CD4-positive, alpha-beta T cell treated with Interleukin-17A for 4 hours (primary cell): ENCODE measurements around the gene PTF1A.

ENCODE experiments used
- DNase-seq: peaks from one replicate; pipeline ENCODE4 v3.0.0-alpha.2; 2020; ENCODE audit warnings: mixed read lengths

PTF1A gene, protein sequence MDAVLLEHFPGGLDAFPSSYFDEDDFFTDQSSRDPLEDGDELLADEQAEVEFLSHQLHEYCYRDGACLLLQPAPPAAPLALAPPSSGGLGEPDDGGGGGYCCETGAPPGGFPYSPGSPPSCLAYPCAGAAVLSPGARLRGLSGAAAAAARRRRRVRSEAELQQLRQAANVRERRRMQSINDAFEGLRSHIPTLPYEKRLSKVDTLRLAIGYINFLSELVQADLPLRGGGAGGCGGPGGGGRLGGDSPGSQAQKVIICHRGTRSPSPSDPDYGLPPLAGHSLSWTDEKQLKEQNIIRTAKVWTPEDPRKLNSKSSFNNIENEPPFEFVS

DNA sequence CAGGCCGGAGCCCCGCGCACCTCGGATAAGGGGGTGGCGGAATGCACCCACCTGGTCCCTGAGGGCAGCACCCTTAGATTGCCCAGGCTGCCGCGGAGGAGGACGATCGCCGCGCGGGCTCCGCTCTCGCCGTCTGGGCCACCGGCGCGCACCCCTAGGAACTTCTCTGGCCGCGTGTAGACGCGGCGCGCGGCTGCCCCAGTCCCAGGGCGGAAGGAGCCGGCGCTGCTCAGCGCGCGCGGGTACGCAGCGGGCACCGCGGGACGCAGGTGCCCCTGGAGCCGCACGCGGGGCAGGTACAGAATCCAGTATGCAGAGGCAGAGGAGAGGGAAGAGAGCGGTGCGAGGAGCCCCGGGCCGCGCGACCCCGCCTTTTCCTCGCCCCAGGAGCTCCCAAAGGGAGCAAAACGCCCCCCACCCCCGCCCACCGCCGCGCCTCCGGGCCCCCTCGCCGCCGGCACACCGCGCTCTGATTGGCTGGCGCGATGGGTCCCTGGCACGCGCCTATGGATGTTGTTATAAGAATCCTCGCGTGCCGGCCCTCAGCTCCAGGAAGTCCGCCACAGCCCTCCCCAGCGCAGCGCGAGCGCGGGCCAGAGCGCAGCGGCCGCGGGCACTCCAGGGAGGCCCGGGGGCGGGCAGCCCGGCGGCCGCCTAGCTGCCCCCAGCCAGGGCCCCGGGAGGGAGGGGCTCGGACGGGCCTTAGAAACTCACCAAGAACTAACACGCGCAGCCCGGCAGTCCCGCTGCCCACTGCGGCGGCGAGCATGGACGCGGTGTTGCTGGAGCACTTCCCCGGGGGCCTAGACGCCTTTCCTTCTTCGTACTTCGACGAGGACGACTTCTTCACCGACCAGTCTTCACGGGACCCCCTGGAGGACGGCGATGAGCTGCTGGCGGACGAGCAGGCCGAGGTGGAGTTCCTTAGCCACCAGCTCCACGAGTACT lies at the start of gene PTF1A:
PTF1A (plus strand) TSS at position 549 of the 948 bp plus-strand sequence; CDS start at position 768, 219 bp downstream.
- no peak for DNase-seq

DNA sequence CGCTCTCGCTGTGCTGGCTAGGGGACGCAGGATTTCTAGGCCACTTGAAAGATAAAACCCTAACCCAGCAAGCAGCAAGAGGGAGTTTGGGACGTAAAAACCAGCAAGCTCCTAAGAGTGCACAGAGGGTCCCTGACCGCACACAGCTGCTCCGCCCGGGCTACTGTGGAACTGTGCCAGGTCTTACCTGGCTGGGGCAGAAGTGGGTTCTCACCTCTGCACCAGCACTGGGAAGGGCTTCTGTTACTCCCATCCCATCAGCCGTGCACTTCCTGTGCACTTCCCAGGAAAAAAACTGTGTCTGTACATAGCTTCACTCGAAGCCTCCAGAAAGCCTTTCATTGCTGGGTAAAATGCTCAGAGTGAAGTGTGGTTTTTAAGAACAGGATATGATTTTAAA lies 45.9 kb upstream of the PTF1A start:
- no peak for DNase-seq

DNA sequence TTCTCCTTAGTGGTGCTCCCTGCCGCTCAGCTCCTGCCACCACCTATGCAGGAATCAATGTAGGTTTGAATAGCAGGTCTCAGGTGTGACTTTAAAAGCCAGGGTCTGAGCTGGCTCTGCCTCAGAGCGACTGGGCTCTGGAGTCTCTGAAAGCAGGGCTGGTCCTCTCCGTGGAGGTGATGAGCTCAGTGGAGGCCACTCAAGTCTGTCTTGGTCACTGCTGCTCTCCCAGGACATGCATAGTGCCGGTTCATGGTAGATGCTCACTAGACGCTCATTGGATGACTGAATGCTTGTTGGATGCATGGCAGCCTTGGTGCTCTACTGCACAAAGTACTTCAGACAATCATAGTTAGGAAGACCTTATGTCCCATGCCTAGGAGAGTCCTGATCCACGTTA lies 45.1 kb upstream of the PTF1A start:
- no peak for DNase-seq

DNA sequence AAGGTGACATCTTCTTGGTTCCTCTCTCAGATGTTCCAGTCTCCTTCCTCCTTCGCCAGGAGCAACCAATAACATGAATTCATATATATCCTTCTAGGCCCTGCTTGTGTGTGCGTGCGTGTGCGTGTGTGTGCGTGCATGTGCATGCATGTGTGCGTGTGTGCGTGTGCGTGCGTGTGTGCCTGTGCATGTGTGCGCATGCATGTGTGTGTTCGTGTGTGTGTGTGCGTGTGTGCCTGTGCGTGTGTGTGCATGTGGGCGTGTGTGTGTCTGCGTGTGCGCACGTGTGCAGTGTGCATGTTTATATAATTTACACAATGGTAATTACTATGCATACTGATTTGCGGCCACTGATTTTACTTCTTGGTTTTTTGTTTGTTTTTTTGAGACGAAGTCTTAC lies 43.9 kb upstream of the PTF1A start:
- DNase-seq: no peak

DNA sequence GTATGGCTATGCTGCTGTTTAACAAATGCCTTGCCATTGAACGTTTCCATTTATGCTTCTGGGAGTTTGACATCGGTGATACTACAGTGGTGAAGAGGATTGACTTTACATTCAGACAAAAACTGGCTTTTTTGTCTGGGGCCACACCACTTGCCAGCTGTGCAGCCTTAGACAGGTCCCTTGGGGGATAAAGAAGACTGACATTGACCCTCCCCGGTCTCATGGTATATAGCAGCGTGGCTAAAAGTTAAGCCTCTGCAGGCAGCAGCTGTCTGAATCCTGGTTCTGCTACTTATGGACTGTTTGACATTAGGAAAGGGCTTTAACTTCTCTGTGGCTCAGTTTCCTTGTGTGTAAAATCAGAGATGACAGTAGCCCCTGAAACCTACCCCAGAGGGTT lies 42.0 kb upstream of the PTF1A start:
- DNase-seq: no peak

DNA sequence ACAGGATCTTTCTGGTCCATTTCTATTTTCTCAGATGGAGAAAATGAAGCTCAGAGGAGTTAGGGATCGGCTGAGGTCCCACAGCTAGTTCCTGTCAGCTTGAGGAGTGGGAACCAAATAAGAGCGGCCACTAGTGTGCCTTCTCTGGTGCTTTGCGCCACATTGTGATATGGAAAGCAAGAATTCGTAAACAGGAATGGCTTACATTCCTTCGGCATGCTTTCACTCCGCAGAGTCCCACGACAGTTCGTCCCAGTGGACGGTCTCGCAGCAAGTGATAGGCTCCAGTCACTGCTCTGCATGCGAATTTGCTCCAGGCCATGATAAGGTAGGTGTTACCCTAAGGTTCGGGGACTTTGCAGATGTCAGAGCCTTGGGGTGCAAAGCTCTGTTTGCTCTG lies 41.5 kb upstream of the PTF1A start:
- DNase-seq: no peak

DNA sequence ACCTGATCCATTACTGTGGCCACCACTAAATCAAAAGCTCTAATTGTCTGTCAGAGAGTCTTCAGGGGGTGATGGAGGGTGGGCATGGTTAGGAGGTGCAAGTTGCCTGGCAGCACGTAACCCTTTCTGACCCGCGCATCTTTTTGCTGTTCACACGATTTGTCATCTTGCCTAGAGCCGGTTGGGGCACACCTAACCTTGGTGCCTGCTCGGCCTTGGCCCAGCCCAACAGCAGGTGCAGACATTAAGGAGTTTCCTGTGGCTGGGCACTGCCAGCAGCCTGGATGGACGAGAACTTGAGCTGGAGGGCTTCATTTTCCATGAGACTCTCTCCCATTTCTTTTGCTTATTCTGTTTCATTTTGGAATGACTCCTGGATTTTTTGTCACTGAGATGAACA lies 41.0 kb upstream of the PTF1A start:
- DNase-seq: no peak

DNA sequence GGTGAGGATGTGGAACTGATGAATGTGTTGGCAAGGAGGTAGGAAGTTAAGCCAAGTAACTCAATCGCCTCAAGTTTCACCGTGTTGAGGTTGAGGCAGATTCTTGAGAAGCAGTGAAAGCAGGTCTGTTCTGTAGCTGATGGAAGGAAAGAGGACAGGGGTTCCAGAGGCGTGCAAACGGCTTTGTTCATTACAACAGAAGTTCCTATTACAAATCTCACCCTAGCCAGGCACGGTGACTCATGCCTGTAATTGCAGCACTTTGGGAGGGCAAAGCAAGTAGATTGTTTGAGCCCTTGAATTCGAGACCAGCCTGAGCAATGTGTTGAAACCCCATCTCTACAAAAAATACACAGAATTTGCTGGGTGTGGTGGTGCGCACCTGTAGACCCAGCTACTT lies 36.9 kb upstream of the PTF1A start:
- no peak for DNase-seq

DNA sequence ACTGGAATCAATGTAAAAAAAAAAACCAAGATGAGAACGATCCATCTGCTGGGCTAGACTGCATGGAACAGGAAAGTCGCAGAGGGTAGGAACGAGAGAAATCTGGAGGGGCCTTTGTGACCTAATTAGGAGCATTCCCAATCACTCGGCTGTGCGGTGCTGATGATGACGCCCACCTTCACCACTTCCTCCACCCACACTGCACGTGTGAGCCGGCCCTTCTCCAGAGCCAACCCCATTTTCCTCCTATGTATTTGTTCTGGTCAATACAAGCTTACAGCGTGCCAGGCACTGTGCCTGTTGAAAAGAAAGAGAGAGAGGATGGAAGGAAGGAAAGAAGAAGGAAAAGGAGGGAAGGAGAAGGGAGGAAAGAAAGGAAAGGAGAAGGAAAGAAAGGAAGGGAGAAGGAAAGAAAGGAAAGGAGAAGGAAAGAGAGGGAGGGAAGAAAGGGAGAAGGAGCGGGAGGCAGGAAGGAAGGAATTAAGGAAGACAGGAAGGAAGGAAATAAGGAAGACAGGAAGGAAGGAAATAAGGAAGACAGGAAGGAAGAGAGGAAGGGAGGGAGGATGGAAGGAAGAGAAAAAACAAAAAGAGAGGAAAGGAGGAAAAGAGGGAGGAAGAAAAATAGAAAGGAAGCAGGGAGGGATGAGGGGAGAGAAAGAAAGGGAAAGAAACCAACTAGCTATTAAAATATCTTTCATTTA lies 35.5 kb upstream of the PTF1A start:
- no peak for DNase-seq

DNA sequence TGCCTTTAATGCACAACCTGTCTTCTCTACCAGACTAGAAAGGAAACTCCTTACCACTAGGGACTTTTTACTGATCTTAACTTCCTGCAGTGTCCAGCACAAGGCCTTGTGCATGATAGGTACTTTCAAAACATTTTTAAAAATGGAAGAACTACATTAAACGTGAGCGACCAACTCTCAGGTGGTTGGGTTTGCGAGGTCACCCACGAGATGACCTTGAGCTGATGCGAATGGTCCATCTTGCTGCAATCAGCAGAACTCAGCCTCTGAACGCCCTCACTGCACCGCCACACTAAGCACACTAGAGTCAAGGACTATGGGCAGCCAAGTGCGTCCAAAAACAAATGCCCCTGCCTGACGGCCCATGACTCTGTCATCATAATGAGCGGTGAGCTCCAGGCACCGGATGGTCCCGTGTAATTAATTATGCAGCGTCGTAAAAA lies 34.9 kb upstream of the PTF1A start:
- no peak for DNase-seq

DNA sequence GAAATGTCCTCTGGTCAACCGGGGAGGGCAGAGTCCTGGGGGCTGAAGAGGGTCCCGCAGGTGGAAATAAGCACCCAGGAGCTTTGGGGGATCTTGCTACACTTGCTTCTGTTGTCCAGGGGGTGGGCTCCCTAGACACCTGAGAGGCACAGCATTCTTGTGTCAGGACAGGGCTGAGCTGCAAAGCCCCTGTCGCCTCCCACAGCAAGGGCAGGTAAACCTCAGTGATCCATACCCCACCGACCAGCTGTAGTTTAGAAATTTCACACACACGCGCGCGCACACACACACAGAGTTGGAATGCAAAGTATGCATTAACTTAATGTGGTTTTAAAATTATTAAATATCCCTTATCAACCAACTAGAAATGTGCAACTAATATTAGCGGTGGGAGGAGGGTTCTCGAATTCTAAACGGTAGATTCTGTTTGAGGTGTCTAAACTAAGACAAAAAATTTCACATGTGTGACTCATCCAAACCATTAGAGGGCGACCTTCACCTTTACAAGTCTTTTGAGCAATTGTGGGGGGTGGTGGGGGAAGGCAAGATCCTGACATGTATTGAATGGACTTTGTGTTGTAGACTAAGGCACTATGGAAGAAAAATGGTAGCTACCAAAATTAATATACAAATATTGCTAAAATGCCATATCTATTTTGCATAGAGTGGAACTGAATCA lies 34.3 kb upstream of the PTF1A start:
- DNase-seq: no peak

DNA sequence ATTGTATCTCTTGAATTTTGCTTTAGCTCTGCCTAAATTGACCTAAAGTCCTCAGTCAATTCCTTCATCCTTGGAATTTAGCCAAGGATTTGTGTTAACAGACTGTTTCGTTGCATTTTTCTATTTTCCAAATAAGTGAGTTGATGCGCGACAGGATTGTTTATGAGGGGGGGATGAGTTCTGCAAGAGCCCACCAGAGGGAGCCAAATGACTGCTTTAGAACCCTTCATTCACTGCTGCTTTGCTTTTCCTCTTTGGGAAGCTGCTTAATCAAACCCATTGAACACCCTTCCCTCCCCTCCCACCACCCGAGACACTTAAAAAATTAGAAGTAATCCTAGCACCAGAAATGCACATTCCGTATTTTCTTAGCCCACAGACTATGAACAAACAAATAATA lies 33.7 kb upstream of the PTF1A start:
- peak; percentile 49 for DNase-seq

DNA sequence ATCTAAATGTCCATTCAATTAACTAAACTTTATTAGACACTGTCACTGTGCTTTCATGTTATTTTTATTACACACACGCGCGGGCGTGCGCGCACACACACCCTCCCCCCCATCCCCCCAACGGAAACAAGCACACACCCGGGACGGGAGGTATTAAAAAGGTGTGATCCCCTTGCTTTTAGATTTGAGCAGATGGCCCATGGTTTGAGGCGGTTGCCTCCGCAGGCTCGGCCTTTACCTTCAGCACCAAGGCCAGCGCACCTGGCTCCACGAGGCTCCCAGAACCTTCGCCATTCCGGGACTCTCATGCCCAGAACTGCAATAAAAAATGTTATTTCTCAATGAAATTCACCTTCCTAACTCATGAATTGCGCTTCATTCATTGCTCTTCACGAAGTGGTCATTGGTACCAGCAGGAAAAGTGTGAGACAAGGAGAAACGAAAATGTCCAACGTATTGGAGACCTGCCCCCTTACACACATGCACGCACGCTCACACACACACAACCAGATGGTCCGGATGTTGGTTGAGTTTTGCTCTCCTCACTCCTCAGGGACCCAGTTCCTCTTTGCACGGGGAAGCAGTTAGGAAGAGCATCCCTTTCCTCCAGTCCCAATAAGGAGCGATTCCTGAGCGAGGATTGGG lies 20.8 kb upstream of the PTF1A start:
- no peak for DNase-seq

DNA sequence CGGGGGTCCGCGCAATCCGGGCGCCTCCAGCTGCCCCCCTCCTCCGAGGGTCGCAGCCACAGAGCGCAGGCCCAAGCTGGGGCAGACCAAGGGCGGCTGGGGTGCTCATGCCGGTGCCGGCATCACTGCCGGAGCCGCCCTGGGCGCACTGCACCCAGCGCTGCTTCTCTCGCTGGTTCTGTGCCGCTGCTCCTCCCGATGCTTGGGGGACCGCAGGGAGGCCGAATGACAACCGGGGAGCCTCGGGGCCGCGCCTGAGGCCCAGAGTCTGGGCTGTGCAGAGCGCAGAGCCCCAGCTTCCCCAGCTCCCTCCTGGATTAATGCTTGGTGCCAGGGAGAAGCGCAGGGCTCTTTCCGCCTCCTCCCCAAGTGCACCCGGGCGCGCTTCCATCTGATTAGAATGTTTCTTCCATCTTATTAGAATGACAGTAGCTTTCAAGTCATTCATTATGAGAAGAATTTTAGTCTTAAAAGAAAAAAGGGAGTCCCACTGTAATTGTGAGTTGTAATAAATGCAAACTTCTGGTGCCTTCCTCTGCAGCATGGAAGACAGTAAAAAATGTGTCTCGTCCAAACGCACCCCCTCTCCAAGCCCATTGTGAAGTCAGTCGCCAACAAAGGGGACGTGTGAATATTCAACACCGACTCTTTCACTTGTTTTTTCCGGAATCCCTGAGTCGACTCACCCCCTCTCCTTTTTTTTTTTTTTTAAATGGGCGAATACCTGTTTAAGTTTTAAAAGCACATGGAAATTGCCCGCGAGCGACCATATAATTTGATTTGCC lies 19.5 kb upstream of the PTF1A start:
- no peak for DNase-seq

DNA sequence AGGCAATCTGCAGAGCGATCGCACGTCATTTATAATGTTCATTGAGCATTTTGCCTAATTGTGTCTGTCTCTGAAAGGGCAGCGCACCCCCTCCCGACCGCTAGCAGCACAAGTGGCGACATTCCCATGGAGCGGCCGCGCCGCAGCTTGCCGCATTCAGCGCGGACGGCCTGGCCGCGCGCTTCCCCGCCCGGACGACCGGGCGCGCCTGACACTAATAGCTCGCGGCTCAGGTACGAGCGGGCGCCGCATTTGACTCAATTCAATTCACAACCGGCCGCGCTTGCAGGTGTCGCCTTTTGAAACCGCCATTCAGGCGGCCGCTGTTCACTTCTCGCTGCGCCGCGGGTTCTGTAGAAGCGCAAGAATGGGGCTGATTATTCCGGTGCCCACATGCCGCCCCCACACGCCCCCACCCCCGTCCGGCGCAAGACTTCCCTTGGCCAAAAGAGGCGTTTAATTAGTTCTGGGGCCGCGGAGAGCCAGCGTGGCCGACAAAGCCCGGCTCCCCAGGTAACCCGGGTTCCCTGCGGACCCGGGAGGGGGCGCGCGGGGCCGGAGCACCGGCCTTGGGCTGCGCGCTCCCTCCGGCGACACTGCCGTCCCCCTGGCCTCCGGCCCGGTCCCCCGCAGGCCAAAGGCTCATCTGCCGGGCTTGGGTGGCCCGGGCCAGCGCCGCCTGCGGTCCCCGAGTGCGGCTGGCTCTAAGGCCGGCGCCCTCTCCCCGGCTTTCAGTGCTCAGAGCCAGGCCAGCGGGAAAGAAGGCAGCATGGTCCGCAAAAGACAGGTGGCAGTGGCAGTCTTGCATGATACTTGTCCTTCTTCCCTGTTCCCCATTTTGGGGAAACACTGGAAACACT lies 18.7 kb upstream of the PTF1A start:
- no peak for DNase-seq

DNA sequence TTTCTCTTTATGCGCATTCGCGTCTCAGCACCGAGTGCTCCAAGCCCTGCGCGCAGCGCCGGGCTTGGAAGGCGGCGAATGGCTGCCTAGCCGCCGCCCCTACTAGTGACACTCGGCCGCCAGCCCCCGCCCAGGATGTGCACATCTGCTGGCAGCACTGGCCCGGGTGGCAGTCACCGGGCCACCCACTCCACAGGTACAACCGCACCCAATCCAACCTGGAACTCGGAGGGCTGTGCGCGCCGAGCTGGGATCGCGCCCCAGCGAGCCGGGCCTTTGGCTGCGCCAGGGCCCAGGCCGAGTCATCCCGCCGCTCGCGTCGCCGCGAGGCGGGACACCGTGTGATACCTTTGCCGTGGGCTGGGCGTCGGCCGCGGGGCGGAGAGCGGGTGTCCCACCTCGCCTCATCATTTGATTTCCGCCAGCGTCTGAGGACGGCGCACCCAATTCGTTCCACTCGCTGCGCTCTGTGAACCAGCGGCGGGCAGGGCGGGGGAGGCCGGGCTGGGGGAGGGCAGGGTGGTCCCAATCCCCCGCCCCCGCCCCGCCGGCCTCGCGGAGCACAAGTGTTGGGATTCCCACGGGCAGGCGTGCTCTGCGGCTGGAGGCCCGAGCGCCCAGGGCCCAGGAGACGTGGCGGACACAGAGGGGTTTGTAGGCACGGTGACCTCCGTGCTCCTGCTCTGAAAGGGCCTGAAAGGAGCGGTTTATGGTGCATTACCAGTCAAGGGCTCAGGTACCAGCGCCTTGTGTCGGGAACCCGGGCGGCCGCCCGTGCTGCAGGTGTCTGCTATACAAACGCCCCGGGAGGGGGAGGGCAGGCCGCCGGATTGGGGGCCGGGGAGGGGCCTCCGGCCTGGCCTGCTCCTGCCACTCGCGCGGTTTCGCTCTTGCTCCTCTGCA lies 17.8 kb upstream of the PTF1A start:
- no peak for DNase-seq

DNA sequence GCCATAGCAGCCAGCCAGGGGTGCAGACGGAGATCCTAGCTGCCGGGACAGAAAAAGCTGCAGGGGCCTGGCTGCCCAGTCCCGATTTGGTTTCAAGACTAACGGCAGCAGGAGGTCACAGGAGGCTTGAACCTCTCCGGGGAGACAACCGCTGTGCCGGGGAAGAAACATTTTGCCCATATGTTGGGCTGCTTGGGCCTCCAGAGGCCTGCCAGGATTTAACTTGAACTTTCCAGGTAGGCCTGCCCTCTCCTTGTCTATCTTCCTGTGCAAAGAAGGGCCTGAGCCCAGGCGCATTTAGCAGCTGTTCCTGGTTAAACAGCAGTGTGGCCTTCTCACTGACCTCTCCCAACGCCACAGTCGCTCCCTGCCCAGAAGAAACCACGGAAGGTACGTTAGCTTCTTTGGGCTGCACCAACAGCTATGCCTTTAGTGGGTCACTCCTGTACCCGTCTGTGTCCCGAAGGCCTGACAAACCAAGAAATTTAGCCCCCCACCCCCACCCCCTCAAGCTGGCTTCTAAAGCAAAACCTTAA lies 17.1 kb upstream of the PTF1A start:
- DNase-seq: no peak

DNA sequence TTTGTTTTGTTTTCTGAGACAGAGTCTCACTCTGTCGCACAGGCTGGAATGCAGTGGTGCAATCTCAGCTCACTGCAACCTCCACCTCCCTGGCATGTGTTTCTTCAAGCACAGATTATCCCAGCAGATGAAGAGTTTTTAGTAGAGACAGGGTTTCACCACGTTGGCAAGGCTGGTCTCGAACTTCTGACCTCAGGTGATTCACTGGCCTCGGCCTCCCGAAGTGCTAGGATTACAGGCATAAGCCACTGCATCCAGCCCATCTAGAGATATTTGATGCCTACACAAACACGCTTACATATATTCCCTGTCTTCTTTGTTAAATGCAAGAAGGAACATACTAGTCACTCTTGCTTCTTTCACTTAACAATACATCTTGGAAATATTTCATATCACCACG lies 5.9 kb upstream of the PTF1A start:
- no peak for DNase-seq

DNA sequence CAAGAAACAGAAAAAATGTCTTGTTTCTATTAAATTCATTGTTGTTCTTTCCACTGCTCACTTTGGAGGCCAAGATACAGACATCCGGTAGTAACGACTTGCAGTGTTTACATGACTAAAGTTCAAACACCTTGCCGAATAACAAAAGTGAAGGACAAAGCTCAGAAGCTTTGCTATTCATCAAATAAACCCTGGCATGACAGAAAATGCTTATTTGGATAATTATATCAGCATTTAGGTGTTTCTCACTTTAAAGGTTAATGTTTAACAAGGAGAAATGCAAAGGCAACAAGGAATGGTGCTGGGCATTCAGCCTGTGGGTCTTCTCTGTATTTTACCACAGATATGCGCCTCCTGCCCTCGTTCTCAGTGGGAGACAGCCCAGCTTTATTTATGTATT lies 5.4 kb upstream of the PTF1A start:
- no peak for DNase-seq
